K562 (cell line): ENCODE data around the gene BOD1L1. TPM values are rescaled to one million over a fixed set of nuclear protein-coding genes. Genes with fewer than 3 reads are reported as not detected.

Experiments
- ATAC-seq: fragments of 200-7000 bp; cut with Tn5 transposase; 3 replicates; pipeline ENCODE4 v1.9.1; 2020; ENCODE audit warnings: moderate library complexity
- BruUV-seq: library from RNA; stranded (reverse); fragments of 400-500 nt; replicated peaks from 2 replicates; lab custom pipeline; 2021; lab: Mats Ljungman, UMichigan
- CTCF ChIA-PET: fragments of 300-600 bp; formaldehyde crosslinking; extraction: SDS; loops from one replicate; lab custom pipeline; 2021; ENCODE audit warnings: low intra/inter-chr PET ratio; lab: Yijun Ruan, JAX
- POLR2A ChIA-PET: fragments of 300-600, 350-650 bp; sonication (Branson Sonifier 250); formaldehyde crosslinking; extraction: SDS; loops from one replicate; lab custom pipeline; 2021; ENCODE audit warnings: antibody characterized with exemption, inconsistent platforms; lab: Yijun Ruan, JAX
- DNase-seq, 4 experiments: peaks; one replicate each; pipeline versions ENCODE4 v3.0.0 to v3.0.0-alpha.2; 2011 to 2018; ENCODE audit warnings: low spot score in 3 of 4, mixed read lengths in 3 of 4; ENCODE audit errors: extremely low read depth in 1 of 4
- FAIRE-seq: peaks from 2 replicates; lab custom pipeline; 2011; peaks lifted over from hg19 to GRCh38; lab: Jason Lieb, UNC
- H2AFZ ChIP-seq: 2 replicates; pipeline ENCODE4 v1.6.0; 2011; ENCODE audit warnings: low read depth, low read length, control low read depth, inconsistent platforms
- H3K27ac ChIP-seq: fragments of 200-600 bp; 3 replicates; pipeline ENCODE4 v1.8.0; 2011; ENCODE audit warnings: low read depth, mild to moderate bottlenecking, control low read depth, inconsistent platforms, low read length, moderate library complexity, mixed read lengths; ENCODE audit errors: extremely low read depth
- H3K27me3 ChIP-seq, 2 experiments: fragments of 300-600 bp in 1 of 2; 2 replicates in 1 of 2; 3 replicates in 1 of 2; pipeline versions ENCODE4 v1.6.0 to v1.8.0; 2011; ENCODE audit warnings: inconsistent platforms in 2 of 2, low read length in 2 of 2, mild to moderate bottlenecking in 1 of 2, mixed read lengths in 1 of 2, moderate library complexity in 1 of 2; ENCODE audit not compliant: control insufficient read depth in 2 of 2, insufficient read depth in 2 of 2
- H3K36me3 ChIP-seq: fragments of 300-600 bp; 3 replicates; pipeline ENCODE4 v1.8.0; 2011; ENCODE audit warnings: mild to moderate bottlenecking, low read length, inconsistent platforms; ENCODE audit not compliant: control insufficient read depth, insufficient read depth
- H3K4me1 ChIP-seq, 2 experiments: fragments of 200-600 bp in 1 of 2; replicated peaks in 1 of 2; 2 replicates in 1 of 2; 3 replicates in 1 of 2; pipeline versions ENCODE4 v1.5.1 to v1.8.0; 2011; ENCODE audit warnings: inconsistent platforms in 2 of 2, low read length in 2 of 2, mild to moderate bottlenecking in 1 of 2, mixed read lengths in 1 of 2, moderate library complexity in 1 of 2; ENCODE audit not compliant: control insufficient read depth in 2 of 2, insufficient read depth in 2 of 2
- H3K4me2 ChIP-seq: 2 replicates; pipeline ENCODE4 v1.6.1; 2011; ENCODE audit warnings: low read length, control low read depth, inconsistent platforms, mixed read lengths; ENCODE audit not compliant: insufficient read depth
- H3K4me3 ChIP-seq: fragments of 200-600 bp; sonication (generic), shearing (Covaris generic); 2 replicates; pipeline ENCODE4 v1.5.1; 2016; ENCODE audit warnings: control low read depth, inconsistent platforms
- H3K79me2 ChIP-seq: fragments of 200-600 bp; 3 replicates; pipeline ENCODE4 v1.8.0; 2011; ENCODE audit warnings: low read length, inconsistent platforms; ENCODE audit not compliant: control insufficient read depth, insufficient read depth
- H3K9ac ChIP-seq, 2 experiments: 2 replicates each; pipeline versions ENCODE4 v1.6.0 to v1.6.1; 2011; ENCODE audit warnings: low read depth in 2 of 2, low read length in 2 of 2, control low read depth in 1 of 2, inconsistent platforms in 1 of 2, mild to moderate bottlenecking in 1 of 2, mixed read lengths in 1 of 2; ENCODE audit not compliant: insufficient read depth in 1 of 2
- H3K9me1 ChIP-seq: one replicate; pipeline ENCODE4 v1.6.0; 2011; ENCODE audit warnings: inconsistent platforms, mild to moderate bottlenecking, low read length, moderate library complexity; ENCODE audit not compliant: control insufficient read depth, insufficient read depth
- H3K9me3 ChIP-seq: replicated peaks from 2 replicates; pipeline ENCODE4 v1.5.1; 2011; ENCODE audit warnings: low read depth, low read length, inconsistent platforms; ENCODE audit not compliant: control insufficient read depth, insufficient read depth
- H4K20me1 ChIP-seq: replicated peaks from 2 replicates; pipeline ENCODE4 v1.6.1; 2011; ENCODE audit warnings: low read length, inconsistent platforms, mixed read lengths; ENCODE audit not compliant: control insufficient read depth, insufficient read depth
- BRCA1 ChIP-seq, 2 experiments: fragments of 450-650 bp in 1 of 2; sonication (generic) in 1 of 2; formaldehyde crosslinking in 1 of 2; IDR thresholded peaks; 2 replicates each; pipeline versions ENCODE4 v1.5.0 to v1.6.1; 2017 to 2020; ENCODE audit warnings: mild to moderate bottlenecking in 1 of 2, missing genetic modification reagents in 1 of 2
- ETV1 ChIP-seq: fragments of 450-650 bp; conservative IDR thresholded peaks from 2 replicates; pipeline ENCODE4 v1.6.1; 2016; ENCODE audit warnings: missing genetic modification characterization, control low read depth, low read depth, missing compliant biosample characterization
- GABPB1 ChIP-seq: sonication (generic); formaldehyde crosslinking; IDR thresholded peaks from 2 replicates; pipeline ENCODE4 v1.8.0; 2022; ENCODE audit warnings: mild to moderate bottlenecking, missing genetic modification reagents
- HMGN3 ChIP-seq: IDR thresholded peaks from 2 replicates; pipeline ENCODE4 v1.6.1; 2011; ENCODE audit warnings: borderline replicate concordance, low read depth, mild to moderate bottlenecking, mixed read lengths, low read length; ENCODE audit not compliant: insufficient read length; ENCODE audit errors: extremely low read depth
- HOXB6 ChIP-seq: fragments of 250-450 bp; sonication (Bioruptor Pico); IDR thresholded peaks from 2 replicates; pipeline ENCODE4 v1.5.1; 2022; ENCODE audit warnings: mild to moderate bottlenecking, borderline replicate concordance
- KLF10 ChIP-seq: fragments of 250-450 bp; sonication (Bioruptor Pico); IDR thresholded peaks from 2 replicates; pipeline ENCODE4 v1.6.1; 2021; ENCODE audit warnings: matching md5 sums
- MXI1 ChIP-seq: IDR thresholded peaks from 2 replicates; pipeline ENCODE4 v1.6.1; 2011; ENCODE audit warnings: low read depth, mild to moderate bottlenecking, improper control_type of control experiment, low read length
- NCOA2 ChIP-seq, 2 experiments: fragments of 450-650 bp; IDR thresholded peaks; 2 replicates each; pipeline ENCODE4 v1.6.1; 2018; ENCODE audit warnings: mild to moderate bottlenecking in 2 of 2, moderate library complexity in 1 of 2; ENCODE audit not compliant: partially characterized antibody in 2 of 2
- NFIC ChIP-seq: fragments of 450-650 bp; IDR thresholded peaks from 2 replicates; pipeline ENCODE4 v1.6.1; 2017; ENCODE audit warnings: mild to moderate bottlenecking, inconsistent platforms
- NFIX ChIP-seq: fragments of 250-450 bp; sonication (Bioruptor Pico); IDR thresholded peaks from 2 replicates; pipeline ENCODE4 v1.4.0; 2020; ENCODE audit warnings: low read depth, mild to moderate bottlenecking, moderate library complexity
- NFRKB ChIP-seq: fragments of 450-650 bp; IDR thresholded peaks from 2 replicates; pipeline ENCODE4 v1.6.1; 2016; ENCODE audit warnings: low read depth
- NFYB ChIP-seq: IDR thresholded peaks from 2 replicates; pipeline ENCODE4 v1.6.1; 2011; ENCODE audit warnings: mild to moderate bottlenecking, moderate library complexity; ENCODE audit not compliant: insufficient read length; ENCODE audit errors: extremely low read depth
- WHSC1 ChIP-seq: IDR thresholded peaks from one replicate; pipeline ENCODE4 v1.6.1; 2012; ENCODE audit warnings: low read length, control low read depth, inconsistent platforms
- YBX1 ChIP-seq: fragments of 450-650 bp; IDR thresholded peaks from 2 replicates; pipeline ENCODE4 v1.7.1; 2016; ENCODE audit warnings: mild to moderate bottlenecking
- ZNF436 ChIP-seq: fragments of 250-450, 450-650 bp; sonication (Bioruptor Pico); formaldehyde crosslinking; IDR thresholded peaks from 2 replicates; pipeline ENCODE4 v1.7.0; 2020; ENCODE audit warnings: mild to moderate bottlenecking
- ZNF586 ChIP-seq: fragments of 450-650 bp; formaldehyde crosslinking; conservative IDR thresholded peaks from 2 replicates; pipeline ENCODE4 v1.4.0; 2020; ENCODE audit warnings: mild to moderate bottlenecking, moderate library complexity
- WGBS: fragments of 100-300 bp; shearing (Covaris generic); methylation state at CpG from one replicate; pipeline ENCODE4 v1.1.6; 2016; ENCODE audit warnings: low coverage, mixed read lengths; ENCODE audit not compliant: insufficient coverage; ENCODE audit errors: missing lambda C conversion rate; 5-methylcytosine and 5-hydroxymethylcytosine counted together
- in situ Hi-C: fragments of 300-500 bp; cut with MboI; formaldehyde crosslinking; loops from 4 replicates; pipeline ENCODE4 v1.15.0; 2018; ENCODE audit warnings: inconsistent platforms, mixed read lengths
- intact Hi-C: fragments of 100-400 bp; cut with micrococcal nuclease; formaldehyde crosslinking; loops from 2 replicates; pipeline ENCODE4 v1.14.2; 2022
- polyA plus RNA-seq, 8 experiments: library from polyadenylated mRNA; depleted of rRNA in 4 of 8; stranded (reverse) in 5 of 8; unstranded in 3 of 8; fragments of >200 nt; fragmentation: Nextera tagmentation in 2 of 8; fragmentation: Illumina TruSeq in 1 of 8; extraction: Ambion mirVana in 2 of 8; extraction: Trizol in 1 of 8; gene quantifications; 2 replicates each; pipeline versions ENCODE4 v1.2.1 to v1.2.3, GENCODE V29; 2011 to 2014; ENCODE audit warnings: inconsistent platforms in 1 of 8, missing spikeins in 1 of 8
- total RNA-seq, 7 experiments: library from RNA; depleted of rRNA in 6 of 7; stranded (reverse); fragments of >200 nt in 6 of 7; fragmentation: Illumina TruSeq in 2 of 7; extraction: Trizol in 2 of 7; gene quantifications; 2 replicates each; pipeline versions ENCODE4 v1.2.1 to v1.2.3, GENCODE V29; 2011 to 2021; ENCODE audit warnings: low replicate concordance in 1 of 7
- TF ChIP-seq, protein P1 (sequence below): fragments of 250-450 bp; sonication (Bioruptor Pico); IDR thresholded peaks from 2 replicates; pipeline ENCODE4 v1.5.0; 2021; ENCODE audit warnings: mild to moderate bottlenecking, borderline replicate concordance

BOD1L1 gene
- total and polyA plus RNA-seq, 9 of the 15 experiments (the other 6 are each of a cell fraction or from before 2014, with no cell fraction given): 4.8 to 23.2 (median 17.7) TPM

DNA sequence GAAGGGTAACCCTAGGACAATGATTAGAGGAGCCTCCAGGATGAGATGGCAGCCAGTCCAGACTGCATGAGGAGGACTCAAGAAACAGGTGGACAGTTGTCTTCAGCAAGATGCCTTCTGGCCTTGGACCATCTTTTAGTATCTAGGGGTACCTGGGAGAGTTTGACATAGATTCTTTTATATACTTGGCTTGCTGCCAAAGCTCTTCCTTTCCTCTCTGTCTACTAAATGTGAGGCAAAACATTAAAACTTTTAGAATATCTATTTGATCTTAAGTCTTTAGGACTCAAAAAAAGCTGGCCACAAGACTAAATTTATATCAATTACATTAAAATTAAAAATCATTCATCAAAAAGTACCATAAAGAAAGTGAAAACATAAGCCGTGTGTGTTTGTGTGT, 64.6 kb downstream of the BOD1L1 start:
- H3K27ac ChIP-seq: no peak overlapping the region
- FAIRE-seq (no peak), DNase-seq (no peak), ATAC-seq (no peak)
- H2AFZ ChIP-seq: no peak overlapping the region
- no peaks in the 10 kb centered on the region for H3K36me3 ChIP-seq
- no peak overlapping the region for H3K4me3 ChIP-seq
- H3K9ac ChIP-seq: no peak overlapping the region
- 6% methylated on average over 1 of the region's 1 CpG for WGBS
- no peaks in the 10 kb centered on the region for H3K79me2 ChIP-seq
- TF ChIP-seq GABPB1 (CRISPR knock-in tag) (no peak), NCOA2 (IDR thresholded peaks at IDR 0.05; ENCODE audit: partially characterized antibody in 2 of 2) (no peak), HOXB6 (CRISPR knock-in tag) (no peak), NFIX (CRISPR knock-in tag) (peak; percentile 68), KLF10 (no peak), ZNF436 (CRISPR knock-in tag) (no peak), NFIC (peak; percentile 90), NFRKB (no peak)
- H3K9me1 ChIP-seq: no peaks in the 10 kb centered on the region
- ChIA-PET POLR2A (no interaction called here), CTCF (no interaction called here)
- no peaks in the 10 kb centered on the region for H4K20me1 ChIP-seq
- BruUV-seq: no TSS peak
- H3K9me3 ChIP-seq: no peaks in the 10 kb centered on the region
- in situ Hi-C loops (no loop called here), intact Hi-C loops (no loop called here)
- no peak overlapping the region for H3K4me2 ChIP-seq
- H3K27me3 ChIP-seq: no peaks in the 10 kb centered on the region
- no peaks in the 10 kb centered on the region for H3K4me1 ChIP-seq

- no peaks in the 10 kb centered on the region for H3K27me3 ChIP-seq
- WGBS: 0% methylated on average over 4 of the region's 4 CpGs
- no peaks in the 10 kb centered on the region for H3K9me1 ChIP-seq
- no peak overlapping the region for H3K9ac ChIP-seq
- intact Hi-C loops (no loop called here), in situ Hi-C loops (no loop called here)
- H3K4me2 ChIP-seq: no peak overlapping the region
- CTCF ChIA-PET: no interaction called here
- FAIRE-seq: no peak
- POLR2A ChIA-PET: no interaction called here
- no peaks in the 10 kb centered on the region for H3K9me3 ChIP-seq
- H3K36me3 ChIP-seq: no peaks in the 10 kb centered on the region
- no peak for ATAC-seq
- H2AFZ ChIP-seq: no peak overlapping the region
- no peak overlapping the region for H3K27ac ChIP-seq
- H3K79me2 ChIP-seq: no peaks in the 10 kb centered on the region
- no peaks in the 10 kb centered on the region for H3K4me1 ChIP-seq
- no TSS peak for BruUV-seq
- H4K20me1 ChIP-seq: no peaks in the 10 kb centered on the region
- no peak overlapping the region for H3K4me3 ChIP-seq
- DNase-seq: no peak
- TF ChIP-seq NFYB: no peak
- no peak for TF ChIP-seq ZNF586 (CRISPR knock-in tag)
- TF ChIP-seq BRCA1 (IDR thresholded peaks at IDR 0.05): no peak
- no peak for TF ChIP-seq BRCA1 (CRISPR knock-in tag; IDR thresholded peaks at IDR 0.05)
- no peak for TF ChIP-seq YBX1
- TF ChIP-seq WHSC1: no peak
- TF ChIP-seq ETV1: no peak
- TF ChIP-seq, protein P1, sequence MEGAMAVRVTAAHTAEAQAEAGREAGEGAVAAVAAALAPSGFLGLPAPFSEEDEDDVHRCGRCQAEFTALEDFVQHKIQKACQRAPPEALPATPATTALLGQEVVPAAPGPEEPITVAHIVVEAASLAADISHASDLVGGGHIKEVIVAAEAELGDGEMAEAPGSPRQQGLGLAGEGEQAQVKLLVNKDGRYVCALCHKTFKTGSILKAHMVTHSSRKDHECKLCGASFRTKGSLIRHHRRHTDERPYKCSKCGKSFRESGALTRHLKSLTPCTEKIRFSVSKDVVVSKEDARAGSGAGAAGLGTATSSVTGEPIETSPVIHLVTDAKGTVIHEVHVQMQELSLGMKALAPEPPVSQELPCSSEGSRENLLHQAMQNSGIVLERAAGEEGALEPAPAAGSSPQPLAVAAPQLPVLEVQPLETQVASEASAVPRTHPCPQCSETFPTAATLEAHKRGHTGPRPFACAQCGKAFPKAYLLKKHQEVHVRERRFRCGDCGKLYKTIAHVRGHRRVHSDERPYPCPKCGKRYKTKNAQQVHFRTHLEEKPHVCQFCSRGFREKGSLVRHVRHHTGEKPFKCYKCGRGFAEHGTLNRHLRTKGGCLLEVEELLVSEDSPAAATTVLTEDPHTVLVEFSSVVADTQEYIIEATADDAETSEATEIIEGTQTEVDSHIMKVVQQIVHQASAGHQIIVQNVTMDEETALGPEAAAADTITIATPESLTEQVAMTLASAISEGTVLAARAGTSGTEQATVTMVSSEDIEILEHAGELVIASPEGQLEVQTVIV: no peak
- TF ChIP-seq MXI1: no peak
- TF ChIP-seq HMGN3: no peak
These were observed 65.9 kb downstream of the BOD1L1 start for GRCh38 chr4:13561673-13562072.
